22Rv1 (cell line): Measurements from ENCODE around the gene MORF4L1.

Source experiments
- H3K27ac ChIP-seq: fragments of 450-650 bp; 2 replicates; pipeline ENCODE4 v1.5.1; 2017
- CTCF ChIP-seq: fragments of 450-650 bp; IDR thresholded peaks from 2 replicates; pipeline ENCODE4 v1.5.1; 2017; ENCODE audit warnings: mild to moderate bottlenecking
- ZFX ChIP-seq: fragments of 450-650 bp; IDR thresholded peaks from 2 replicates; pipeline ENCODE4 v1.6.1; 2017; ENCODE audit warnings: antibody characterized with exemption, borderline replicate concordance

Gene MORF4L1

GRCh38 chr15:78944202-78944625 lies 71.5 kb downstream of the MORF4L1 start:
- no peak overlapping the region for H3K27ac ChIP-seq
- TF ChIP-seq ZFX, result no peak
- TF ChIP-seq CTCF, result no peak

DNA sequence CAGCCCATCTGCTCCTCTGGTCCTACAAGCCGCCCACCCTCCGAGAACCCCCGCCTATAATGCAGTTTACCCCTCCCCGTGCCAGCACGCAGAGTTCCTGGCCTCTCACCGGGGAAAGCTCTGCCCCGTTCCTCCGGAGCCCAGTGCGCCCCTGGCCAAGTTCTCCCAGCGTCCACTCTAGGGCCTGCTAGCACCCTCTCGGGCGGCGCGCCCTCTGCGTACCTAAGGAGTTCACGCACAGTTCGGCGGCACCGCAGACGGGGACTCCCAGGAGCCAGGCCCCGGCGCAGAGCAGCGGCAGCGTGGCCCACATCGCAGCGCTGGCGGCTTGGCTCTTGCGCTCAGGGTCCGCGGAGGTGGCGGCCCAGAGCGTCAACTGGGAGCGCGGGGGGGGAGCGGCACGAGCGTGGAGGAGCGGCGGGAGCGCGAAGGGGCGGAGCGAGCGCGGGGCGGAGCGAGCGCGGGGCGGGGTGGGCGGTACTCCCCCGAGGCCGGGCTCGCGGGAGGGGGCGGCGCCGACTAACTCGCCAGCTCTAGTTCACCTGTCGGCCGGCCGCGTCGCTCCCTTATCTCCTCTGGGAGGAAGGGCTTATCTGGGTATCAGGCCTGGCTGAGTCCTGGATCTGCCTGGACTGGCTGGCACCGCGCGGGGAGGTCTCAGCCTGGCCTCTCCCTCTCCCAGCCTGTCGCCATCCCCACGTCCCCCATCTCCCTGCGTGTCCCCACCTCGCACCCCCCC lies 72.1 kb downstream of the MORF4L1 start, which contains the start of gene CTSH:
TSS of gene CTSH (minus strand) at position 378 of the 739 bp plus-strand sequence. CDS start at position 313, 65 bp downstream.
- TF ChIP-seq CTCF, result no peak
- no peak for TF ChIP-seq ZFX

GRCh38 chr15:78946493-78946892 lies 73.8 kb downstream of the MORF4L1 start:
- H3K27ac ChIP-seq, result no peak overlapping the region
- TF ChIP-seq CTCF (no peak), ZFX (no peak)

More for the DNA sequence above, 72.1 kb downstream of the MORF4L1 start, which contains the start of gene CTSH:
- no peak within 1 kb of the TSS for H3K27ac ChIP-seq

- H3K27ac ChIP-seq, result no peak overlapping the region
- TF ChIP-seq ZFX (no peak), CTCF (no peak)
These were observed 74.8 kb downstream of the MORF4L1 start for GRCh38 chr15:78947506-78947905.
